ENCODE data around the gene EVI5L. TPM values are rescaled to one million over a fixed set of nuclear protein-coding genes. Genes with fewer than 3 reads are reported as not detected.

Gene EVI5L
- total RNA-seq, 6 experiments from 2014 or later, result 3.7 to 6.3 (median 4.9) TPM

- ATAC-seq, result no peak
- Histone ChIP-seq H3K27ac (no peak overlapping the region), H3K9me3 (no peaks in the 10 kb centered on the region), H3K36me3 (no peaks in the 10 kb centered on the region), H3K27me3 (no peaks in the 10 kb centered on the region), H3K4me1 (no peaks in the 10 kb centered on the region), H3K4me3 (no peak overlapping the region)
- intact Hi-C loops (cut with DNase I), result no loop called here
- 54% methylated on average over 8 of the region's 9 CpGs for WGBS (ENCODE audit: insufficient coverage, low coverage, low lambda C conversion rate, missing lambda C conversion rate)
- DNase-seq, result no peak
- TF ChIP-seq POLR2A (IDR thresholded peaks at IDR 0.05), result no peak
- TF ChIP-seq, protein P1, sequence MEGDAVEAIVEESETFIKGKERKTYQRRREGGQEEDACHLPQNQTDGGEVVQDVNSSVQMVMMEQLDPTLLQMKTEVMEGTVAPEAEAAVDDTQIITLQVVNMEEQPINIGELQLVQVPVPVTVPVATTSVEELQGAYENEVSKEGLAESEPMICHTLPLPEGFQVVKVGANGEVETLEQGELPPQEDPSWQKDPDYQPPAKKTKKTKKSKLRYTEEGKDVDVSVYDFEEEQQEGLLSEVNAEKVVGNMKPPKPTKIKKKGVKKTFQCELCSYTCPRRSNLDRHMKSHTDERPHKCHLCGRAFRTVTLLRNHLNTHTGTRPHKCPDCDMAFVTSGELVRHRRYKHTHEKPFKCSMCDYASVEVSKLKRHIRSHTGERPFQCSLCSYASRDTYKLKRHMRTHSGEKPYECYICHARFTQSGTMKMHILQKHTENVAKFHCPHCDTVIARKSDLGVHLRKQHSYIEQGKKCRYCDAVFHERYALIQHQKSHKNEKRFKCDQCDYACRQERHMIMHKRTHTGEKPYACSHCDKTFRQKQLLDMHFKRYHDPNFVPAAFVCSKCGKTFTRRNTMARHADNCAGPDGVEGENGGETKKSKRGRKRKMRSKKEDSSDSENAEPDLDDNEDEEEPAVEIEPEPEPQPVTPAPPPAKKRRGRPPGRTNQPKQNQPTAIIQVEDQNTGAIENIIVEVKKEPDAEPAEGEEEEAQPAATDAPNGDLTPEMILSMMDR (IDR thresholded peaks at IDR 0.05), result no peak
Measured at GRCh38 chr19:7823686-7824301, 6.2 kb upstream of the EVI5L start.

GRCh38 chr19:7829166-7829520, 875 bp upstream of the EVI5L start:
- H3K36me3 ChIP-seq, result no peaks in the 10 kb centered on the region
- TF ChIP-seq, protein P1 (IDR thresholded peaks at IDR 0.05), result no peak
- TF ChIP-seq POLR2A (IDR thresholded peaks at IDR 0.05), result no peak
- no peak overlapping the region for H3K27ac ChIP-seq
- no peaks in the 10 kb centered on the region for H3K9me3 ChIP-seq
- H3K27me3 ChIP-seq, result no peaks in the 10 kb centered on the region
- peak overlapping the region; percentile 14 to 37 (median 30) for H3K4me3 ChIP-seq
- no peak for DNase-seq
- intact Hi-C loops (cut with DNase I), result no loop called here
- H3K4me1 ChIP-seq, result no peaks in the 10 kb centered on the region
- WGBS (ENCODE audit: insufficient coverage, low coverage, low lambda C conversion rate, missing lambda C conversion rate), result 10% methylated on average over 11 of the region's 18 CpGs
- no peak for ATAC-seq

DNA sequence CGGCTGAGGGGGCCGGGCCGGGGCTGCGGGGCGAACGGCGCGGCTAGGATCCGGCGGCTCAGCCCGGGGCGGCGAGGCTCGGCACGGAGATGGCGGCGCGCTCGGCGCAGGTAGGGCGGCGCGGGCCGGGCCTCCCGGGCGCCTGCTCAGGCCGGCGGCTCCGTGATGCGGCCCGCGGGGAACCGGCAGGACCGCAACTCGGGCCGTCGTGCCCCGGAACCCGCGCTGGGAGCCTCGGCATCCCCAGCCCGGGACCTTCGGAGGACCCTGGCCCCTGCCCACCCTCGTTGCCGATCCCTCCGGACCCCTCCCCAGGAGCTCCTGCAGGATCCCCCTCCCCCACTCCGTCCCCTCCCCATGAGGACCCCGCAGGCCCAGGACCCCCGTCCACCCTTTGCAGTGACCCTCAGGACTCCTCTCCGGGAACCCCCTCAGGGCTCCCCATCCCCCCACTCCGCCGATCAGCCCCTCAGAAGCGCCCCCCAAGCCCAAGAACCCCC, 304 bp downstream of the EVI5L start:
- peak overlapping the region; percentile 51 to 76 (median 55) for H3K4me3 ChIP-seq
- DNase-seq, result peak in 2 of 3 donors; percentile 45 to 67
- H3K27ac ChIP-seq, result no peak overlapping the region
- no peaks in the 10 kb centered on the region for H3K4me1 ChIP-seq
- H3K9me3 ChIP-seq, result no peaks in the 10 kb centered on the region
- intact Hi-C loops (cut with DNase I), result no loop called here
- WGBS (ENCODE audit: insufficient coverage, low coverage, low lambda C conversion rate, missing lambda C conversion rate), result 0% methylated on average over 2 of the region's 53 CpGs
- TF ChIP-seq, protein P1 (IDR thresholded peaks at IDR 0.05), result no peak
- TF ChIP-seq POLR2A (IDR thresholded peaks at IDR 0.05), result no peak
- no peaks in the 10 kb centered on the region for H3K27me3 ChIP-seq
- no peak for ATAC-seq
- no peaks in the 10 kb centered on the region for H3K36me3 ChIP-seq

- H3K4me1 ChIP-seq, result no peaks in the 10 kb centered on the region
- WGBS (ENCODE audit: insufficient coverage, low coverage, low lambda C conversion rate, missing lambda C conversion rate), result 45% methylated on average over 6 of the region's 7 CpGs
- no peak overlapping the region for H3K27ac ChIP-seq
- peak overlapping the region in 1 of 3 donors; percentile 76 for H3K4me3 ChIP-seq
- peak in 1 of 3 donors; percentile 49 for DNase-seq
- no peak for ATAC-seq
- H3K27me3 ChIP-seq, result no peaks in the 10 kb centered on the region
- no peaks in the 10 kb centered on the region for H3K36me3 ChIP-seq
- H3K9me3 ChIP-seq, result no peaks in the 10 kb centered on the region
- TF ChIP-seq, protein P1 (IDR thresholded peaks at IDR 0.05), result no peak
- TF ChIP-seq POLR2A (IDR thresholded peaks at IDR 0.05), result no peak
- intact Hi-C loops (cut with DNase I), result no loop called here
Measured at GRCh38 chr19:7830823-7831222, 805 bp downstream of the EVI5L start.
